ENCODE measurements around the gene RFPL3.
A peak's percentile ranks its signal among the peaks of the same experiment; 100 is the strongest.
"Not testable (repeated sequence)": the region's sequence is repeated elsewhere in the genome, so short reads cannot be mapped to it uniquely, and the experiment has no call there.

RFPL3 gene

DNA sequence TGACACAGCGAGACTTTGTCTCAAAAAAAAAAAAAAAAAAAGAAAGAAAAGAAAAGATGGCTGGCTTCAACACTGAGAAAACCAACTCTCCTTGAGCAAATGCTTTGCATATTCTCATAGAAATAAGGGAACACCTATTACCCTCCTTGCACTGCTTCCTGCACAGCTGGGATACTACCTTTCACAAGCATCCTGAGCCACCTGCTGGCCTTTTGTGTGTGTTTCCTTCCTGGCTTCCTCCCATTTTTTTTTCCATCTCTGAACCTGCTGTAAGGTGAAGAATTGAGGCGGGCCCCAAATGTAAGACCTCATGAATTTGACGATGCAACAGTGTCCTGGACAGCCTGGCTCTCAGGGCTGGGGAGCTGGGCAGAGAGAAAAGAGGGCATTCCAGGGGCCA, 1.9 kb upstream of the RFPL3 start:
- TF ChIP-seq CTCF (IDR thresholded peaks at IDR 0.05; ENCODE audit: low read depth, low read length) = no peak
- DNase-seq (ENCODE audit: extremely low read depth, low read depth) = no peak

- DNase-seq (ENCODE audit: extremely low read depth, low read depth) = not testable (repeated sequence)
These were observed 2.4 kb downstream of the RFPL3 start for GRCh38 chr22:32360096-32360495.

DNA sequence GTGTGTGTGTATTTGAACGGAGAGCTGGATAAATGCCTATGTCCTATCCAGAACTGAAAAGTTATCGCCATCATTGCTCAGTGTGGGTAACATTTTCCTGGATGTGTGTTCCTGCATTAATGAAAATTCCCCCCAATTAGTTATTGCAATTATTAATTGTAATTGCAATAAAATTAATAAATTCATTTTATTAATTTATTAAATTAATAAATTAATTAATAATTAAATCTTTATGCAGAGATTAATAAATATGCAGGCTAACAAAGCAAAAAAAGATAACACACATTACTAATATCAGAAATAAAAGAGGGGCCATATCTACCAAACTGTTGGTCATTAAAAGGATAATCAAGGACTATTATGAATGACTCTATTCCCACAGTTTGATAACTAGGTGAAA, 3.6 kb downstream of the RFPL3 start:
- TF ChIP-seq CTCF (IDR thresholded peaks at IDR 0.05; ENCODE audit: low read depth, low read length) = no peak
- no peak for DNase-seq (ENCODE audit: extremely low read depth, low read depth)

DNA sequence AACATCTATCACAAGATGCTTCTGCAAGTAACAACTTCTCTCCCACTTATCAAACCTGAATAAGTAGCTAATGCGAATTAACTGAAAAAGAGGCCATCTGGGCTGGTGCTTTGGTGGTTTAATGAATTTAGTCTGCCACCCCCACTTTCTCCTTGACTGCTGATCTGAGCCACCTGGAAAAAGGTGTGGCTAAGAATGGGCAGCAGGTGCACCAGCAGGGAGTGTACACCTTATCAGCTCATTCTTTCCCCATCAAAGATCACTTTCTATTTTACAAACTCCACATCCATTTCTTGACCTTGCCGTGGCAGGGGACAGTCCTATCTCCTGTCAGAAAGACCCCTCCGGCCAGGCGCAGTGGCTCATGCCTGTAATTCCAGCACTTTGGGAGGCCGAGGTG, 6.5 kb downstream of the RFPL3 start:
- no peak for TF ChIP-seq CTCF (IDR thresholded peaks at IDR 0.05; ENCODE audit: low read depth, low read length)
- no peak for DNase-seq (ENCODE audit: extremely low read depth, low read depth)

- no peak for DNase-seq (ENCODE audit: extremely low read depth, low read depth)
- no peak for TF ChIP-seq CTCF (IDR thresholded peaks at IDR 0.05; ENCODE audit: low read depth, low read length)
These were observed 18.2 kb downstream of the RFPL3 start for GRCh38 chr22:32375678-32376450.

DNA sequence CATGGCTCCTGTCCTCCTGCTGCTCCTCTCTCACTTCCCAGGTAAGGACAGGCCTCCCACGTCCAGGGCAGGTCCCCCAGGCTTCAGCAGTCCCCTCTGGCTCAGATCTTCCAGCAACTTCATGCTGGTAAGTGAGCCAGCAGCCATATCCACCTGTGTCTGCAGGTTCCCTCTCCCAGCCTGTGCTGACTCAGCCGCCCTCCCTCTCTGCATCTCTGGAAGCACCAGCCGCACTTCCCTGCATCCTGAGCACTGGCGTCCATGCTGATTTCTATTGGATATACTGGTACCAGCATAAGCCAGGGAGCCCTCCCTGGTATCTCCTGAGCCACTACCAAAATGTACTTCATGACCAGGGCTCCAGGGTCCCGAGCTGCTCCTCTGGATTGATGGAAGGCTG, 19.0 kb downstream of the RFPL3 start:
- TF ChIP-seq CTCF (IDR thresholded peaks at IDR 0.05; ENCODE audit: low read depth, low read length) = no peak
- no peak for DNase-seq (ENCODE audit: extremely low read depth, low read depth)

GRCh38 chr22:32378707-32379272, 21.1 kb downstream of the RFPL3 start:
- peak; percentile 41 for TF ChIP-seq CTCF (IDR thresholded peaks at IDR 0.05; ENCODE audit: low read depth, low read length)
- no peak for DNase-seq (ENCODE audit: extremely low read depth, low read depth)

DNA sequence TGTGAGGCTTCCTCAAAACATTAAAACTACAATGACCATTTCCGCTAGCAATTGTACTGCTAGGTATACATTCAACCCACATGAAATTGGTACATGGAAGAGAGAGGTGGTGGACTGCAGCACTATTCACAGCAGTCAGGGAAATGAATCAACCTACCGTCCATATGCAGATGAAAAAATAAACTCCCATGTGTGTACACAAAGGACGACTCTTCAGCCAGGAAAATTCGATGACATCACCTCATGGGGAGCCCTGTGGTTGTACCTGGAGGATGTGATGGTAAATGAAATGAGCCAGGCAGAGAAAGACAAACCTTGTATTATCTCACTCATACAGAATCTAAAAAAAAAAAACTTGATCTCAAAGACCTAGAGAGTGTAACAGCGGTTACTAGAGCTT, 23.3 kb downstream of the RFPL3 start:
- DNase-seq (ENCODE audit: extremely low read depth, low read depth) = no peak
- TF ChIP-seq CTCF (IDR thresholded peaks at IDR 0.05; ENCODE audit: low read depth, low read length) = no peak
